Tibial artery (tissue), 4 donors: Measurements from ENCODE around the gene IFT88.

Experiments
- DNase-seq, 2 donors: peaks; one replicate each; pipeline ENCODE4 v3.0.0-alpha.2; 2019
- H3K27ac ChIP-seq, 2 donors: fragments of 200-600 bp; sonication (generic) in 1 of 2; 1 replicate in 1 of 2; 2 replicates in 1 of 2; pipeline ENCODE4 v1.5.1; 2018 to 2019; ENCODE audit warnings: mild to moderate bottlenecking in 1 of 2
- H3K27me3 ChIP-seq, 2 donors: fragments of 200-600 bp; sonication (generic) in 1 of 2; one replicate each; pipeline versions ENCODE4 v1.5.1 to v1.6.0; 2016 to 2019
- H3K36me3 ChIP-seq, 3 donors: fragments of 200-600 bp; sonication (generic) in 2 of 3; one replicate each; pipeline ENCODE4 v1.5.1; 2016 to 2019; ENCODE audit warnings: mild to moderate bottlenecking in 2 of 3
- H3K4me1 ChIP-seq, 4 donors: fragments of 200-600 bp; sonication (generic) in 2 of 4; 1 replicate in 3 of 4; 2 replicates in 1 of 4; pipeline ENCODE4 v1.5.1; 2016 to 2019
- H3K4me3 ChIP-seq, 2 donors: fragments of 200-600 bp; sonication (generic) in 1 of 2; 1 replicate in 1 of 2; 2 replicates in 1 of 2; pipeline ENCODE4 v1.5.1; 2018 to 2019; ENCODE audit warnings: mild to moderate bottlenecking in 2 of 2
- H3K9me3 ChIP-seq, 3 donors: fragments of 200-600 bp; sonication (generic) in 1 of 3; one replicate each; pipeline ENCODE4 v1.5.1; 2016 to 2019
- CTCF ChIP-seq, 2 experiments: fragments of 200-600 bp in 1 of 2; fragments of 450-650 bp in 1 of 2; IDR thresholded peaks; one replicate each; pipeline ENCODE4 v1.5.1; 2017 to 2019; ENCODE audit warnings: antibody characterized with exemption in 2 of 2, mild to moderate bottlenecking in 1 of 2, moderate library complexity in 1 of 2
- intact Hi-C: fragments of 100-400 bp; cut with DNase I; formaldehyde crosslinking; loops from one replicate; pipeline ENCODE4 v1.15.0; 2023; ENCODE audit warnings: low total_unique reads

The IFT88 gene

GRCh38 chr13:20544201-20544923 lies 22.6 kb upstream of the IFT88 start:
- Histone ChIP-seq H3K36me3 (no peaks in the 10 kb centered on the region), H3K9me3 (no peaks in the 10 kb centered on the region), H3K4me1 (no peaks in the 10 kb centered on the region), H3K4me3 (no peak overlapping the region), H3K27ac (no peak overlapping the region), H3K27me3 (no peaks in the 10 kb centered on the region)
- TF ChIP-seq CTCF (IDR thresholded peaks at IDR 0.05) = no peak
- DNase-seq = peak in 1 of 2 donors; percentile 31
- intact Hi-C loops = no loop called here

DNA sequence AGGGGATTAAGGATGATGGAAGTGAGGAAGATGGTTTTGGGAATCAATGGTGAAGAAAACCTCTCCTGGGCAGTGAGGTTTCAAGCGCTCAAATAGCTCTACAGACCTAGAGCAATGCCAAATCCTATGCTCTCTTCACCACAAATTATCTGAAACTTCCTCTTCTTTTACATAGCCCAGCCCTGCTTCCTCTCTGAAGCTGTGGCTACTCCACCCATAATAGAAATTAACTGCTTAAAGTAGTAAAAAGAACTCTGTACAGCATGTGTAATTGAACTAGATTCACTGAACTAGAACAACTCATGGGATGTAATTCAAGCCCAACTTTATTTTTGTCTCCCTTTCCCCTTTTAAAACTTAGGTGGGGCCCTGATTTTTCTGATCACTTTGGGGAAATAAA lies 20.4 kb upstream of the IFT88 start:
- Histone ChIP-seq H3K4me1 (no peaks in the 10 kb centered on the region), H3K4me3 (no peak overlapping the region), H3K9me3 (no peaks in the 10 kb centered on the region), H3K27ac (no peak overlapping the region), H3K36me3 (no peaks in the 10 kb centered on the region), H3K27me3 (no peaks in the 10 kb centered on the region)
- DNase-seq = no peak
- intact Hi-C loops = no loop called here
- no peak for TF ChIP-seq CTCF (IDR thresholded peaks at IDR 0.05)

DNA sequence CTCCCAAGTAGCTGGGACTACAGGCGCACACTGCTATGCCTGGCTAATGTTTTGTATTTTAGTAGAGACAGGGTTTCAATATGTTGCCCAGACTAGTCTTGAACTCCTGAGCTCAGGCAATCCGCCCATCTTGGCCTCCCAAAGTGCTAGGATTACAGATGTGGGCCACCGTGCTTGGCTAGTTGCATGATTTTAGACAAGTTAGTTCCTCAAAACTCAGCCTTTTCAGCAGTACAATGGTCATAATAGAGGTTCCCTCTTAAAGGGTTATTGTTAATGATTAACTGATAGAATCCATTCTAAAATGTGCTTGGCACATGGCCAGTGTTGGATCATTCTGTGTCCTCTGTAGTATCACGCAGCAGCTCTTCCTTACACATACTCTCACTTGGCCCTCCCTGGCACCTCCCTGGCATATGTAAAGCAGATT lies 19.5 kb upstream of the IFT88 start:
- Histone ChIP-seq H3K9me3 (no peaks in the 10 kb centered on the region), H3K4me3 (no peak overlapping the region), H3K27ac (no peak overlapping the region), H3K4me1 (no peaks in the 10 kb centered on the region), H3K36me3 (no peaks in the 10 kb centered on the region), H3K27me3 (no peaks in the 10 kb centered on the region)
- no peak for DNase-seq
- no peak for TF ChIP-seq CTCF (IDR thresholded peaks at IDR 0.05)
- intact Hi-C loops = no loop called here

DNA sequence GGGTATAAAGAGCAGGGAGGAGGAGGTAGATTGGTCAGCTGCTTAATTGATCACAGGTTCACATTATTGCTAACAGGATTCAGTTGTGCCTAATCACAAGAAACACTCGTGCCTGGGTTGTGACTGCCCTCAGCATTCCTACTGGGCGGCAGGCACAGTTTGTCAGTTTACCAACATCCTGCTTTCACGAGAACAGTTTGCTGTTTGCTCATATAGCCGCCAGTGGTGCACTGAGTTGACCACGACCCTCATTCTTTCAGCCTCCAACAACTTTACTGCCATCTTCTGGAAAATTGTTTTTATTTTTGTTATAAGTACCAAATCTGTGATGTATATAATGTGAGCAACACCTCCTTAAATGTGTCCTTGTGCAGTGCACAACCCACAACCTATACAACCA lies 16.2 kb upstream of the IFT88 start:
- no peak for DNase-seq
- TF ChIP-seq CTCF (IDR thresholded peaks at IDR 0.05) = no peak
- no peak overlapping the region for H3K4me3 ChIP-seq
- intact Hi-C loops = no loop called here
- no peak overlapping the region for H3K27ac ChIP-seq
- no peaks in the 10 kb centered on the region for H3K4me1 ChIP-seq
- no peaks in the 10 kb centered on the region for H3K27me3 ChIP-seq
- no peaks in the 10 kb centered on the region for H3K9me3 ChIP-seq
- no peaks in the 10 kb centered on the region for H3K36me3 ChIP-seq

DNA sequence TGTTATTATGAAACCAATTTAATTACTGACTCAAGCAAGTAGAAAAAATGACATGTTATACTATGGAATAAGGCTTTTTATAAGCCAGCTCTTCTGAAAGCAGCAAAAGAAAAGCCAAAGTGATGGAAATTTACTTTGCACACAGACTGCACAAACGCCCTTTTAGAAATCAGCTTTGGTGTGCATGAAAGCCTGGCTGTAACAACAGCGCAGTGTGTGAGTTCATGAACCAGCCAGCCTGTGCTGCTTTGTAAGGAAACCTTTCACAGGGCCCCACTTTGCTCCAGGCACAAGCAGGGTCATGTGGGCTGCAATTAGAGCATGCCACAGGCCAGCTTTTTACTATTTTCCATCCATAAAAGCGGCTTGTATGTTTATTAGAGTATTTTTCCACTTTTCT lies 13.6 kb upstream of the IFT88 start:
- Histone ChIP-seq H3K27me3 (no peaks in the 10 kb centered on the region), H3K4me3 (no peak overlapping the region), H3K27ac (no peak overlapping the region), H3K9me3 (no peaks in the 10 kb centered on the region), H3K36me3 (no peaks in the 10 kb centered on the region), H3K4me1 (no peaks in the 10 kb centered on the region)
- TF ChIP-seq CTCF (IDR thresholded peaks at IDR 0.05) = no peak
- no peak for DNase-seq
- intact Hi-C loops = no loop called here

DNA sequence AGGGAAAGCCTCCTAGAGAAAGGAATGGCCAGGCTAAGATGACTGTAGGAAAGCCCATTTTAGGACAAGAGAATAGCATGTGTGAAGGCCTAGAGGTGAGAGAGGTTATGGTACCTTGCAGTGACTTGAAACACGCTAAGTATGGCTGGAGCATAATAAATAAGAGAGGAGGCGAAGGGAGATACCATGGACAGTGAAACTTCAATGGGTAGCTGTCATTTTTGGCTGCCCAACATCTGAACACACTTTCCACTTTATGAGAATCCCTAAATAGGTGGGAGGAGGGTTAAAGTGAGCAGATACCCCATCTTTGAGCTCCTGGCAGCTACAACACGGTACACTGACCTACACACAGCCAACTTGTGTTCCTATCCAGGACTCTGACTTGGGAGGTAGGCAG lies 8.0 kb upstream of the IFT88 start:
- intact Hi-C loops = no loop called here
- H3K27ac ChIP-seq = no peak overlapping the region
- H3K4me1 ChIP-seq = no peaks in the 10 kb centered on the region
- H3K9me3 ChIP-seq = no peaks in the 10 kb centered on the region
- H3K27me3 ChIP-seq = no peaks in the 10 kb centered on the region
- no peak for TF ChIP-seq CTCF (IDR thresholded peaks at IDR 0.05)
- H3K4me3 ChIP-seq = no peak overlapping the region
- DNase-seq = no peak
- no peaks in the 10 kb centered on the region for H3K36me3 ChIP-seq
